ENCODE measurements around the gene CUL5.
"Not testable (repeated sequence)": the region's sequence is repeated elsewhere in the genome, so short reads cannot be mapped to it uniquely, and the experiment has no call there.

Gene CUL5

GRCh38 chr11:108027057-108027456, 18.4 kb downstream of the CUL5 start:
- Histone ChIP-seq H3K4me3 (ENCODE audit: low read length) (no peak overlapping the region), H3K9me3 (ENCODE audit: control insufficient read depth, low read length) (no peaks in the 10 kb centered on the region), H3K27me3 (replicated peaks; ENCODE audit: control insufficient read depth, insufficient read depth, low read length) (no peaks in the 10 kb centered on the region), H3K36me3 (ENCODE audit: control insufficient read depth, insufficient read depth, low read length, severe bottlenecking) (no peaks in the 10 kb centered on the region), H3K4me1 (ENCODE audit: control insufficient read depth, insufficient read depth, low read length) (no peaks in the 10 kb centered on the region), H3K9ac (ENCODE audit: low read length) (no peak overlapping the region)
- no peak for DNase-seq (ENCODE audit: low read depth)

GRCh38 chr11:108028822-108029441, 20.2 kb downstream of the CUL5 start:
- not testable (repeated sequence) for H3K4me3 ChIP-seq (ENCODE audit: low read length); H3K36me3 ChIP-seq (ENCODE audit: control insufficient read depth, insufficient read depth, low read length, severe bottlenecking); DNase-seq (ENCODE audit: low read depth); H3K9ac ChIP-seq (ENCODE audit: low read length); H3K4me1 ChIP-seq (ENCODE audit: control insufficient read depth, insufficient read depth, low read length); H3K27me3 ChIP-seq (replicated peaks; ENCODE audit: control insufficient read depth, insufficient read depth, low read length); H3K9me3 ChIP-seq (ENCODE audit: control insufficient read depth, low read length)

- not testable (repeated sequence) for H3K4me1 ChIP-seq (ENCODE audit: control insufficient read depth, insufficient read depth, low read length); DNase-seq (ENCODE audit: low read depth)
- H3K36me3 ChIP-seq (ENCODE audit: control insufficient read depth, insufficient read depth, low read length, severe bottlenecking), result peaks cover 22% of the 10 kb centered on the region
These were observed 22.9 kb downstream of the CUL5 start for GRCh38 chr11:108031604-108032003.

GRCh38 chr11:108032800-108033199, 24.1 kb downstream of the CUL5 start:
- H3K27me3 ChIP-seq (replicated peaks; ENCODE audit: control insufficient read depth, insufficient read depth, low read length), result no peaks in the 10 kb centered on the region
- no peak for DNase-seq (ENCODE audit: low read depth)
- H3K36me3 ChIP-seq (ENCODE audit: control insufficient read depth, insufficient read depth, low read length, severe bottlenecking), result peaks cover 22% of the 10 kb centered on the region
- H3K9me3 ChIP-seq (ENCODE audit: control insufficient read depth, low read length), result no peaks in the 10 kb centered on the region
- no peak overlapping the region for H3K9ac ChIP-seq (ENCODE audit: low read length)
- H3K4me1 ChIP-seq (ENCODE audit: control insufficient read depth, insufficient read depth, low read length), result peaks cover 13% of the 10 kb centered on the region
- H3K4me3 ChIP-seq (ENCODE audit: low read length), result no peak overlapping the region

More at GRCh38 chr11:108031604-108032003, 22.9 kb downstream of the CUL5 start:
- H3K4me3 ChIP-seq (ENCODE audit: low read length); H3K9me3 ChIP-seq (ENCODE audit: control insufficient read depth, low read length); H3K9ac ChIP-seq (ENCODE audit: low read length); H3K27me3 ChIP-seq (replicated peaks; ENCODE audit: control insufficient read depth, insufficient read depth, low read length): not testable (repeated sequence)

GRCh38 chr11:108034034-108034433, 25.3 kb downstream of the CUL5 start:
- H3K4me3 ChIP-seq (ENCODE audit: low read length), result no peak overlapping the region
- H3K9ac ChIP-seq (ENCODE audit: low read length), result no peak overlapping the region
- no peaks in the 10 kb centered on the region for H3K27me3 ChIP-seq (replicated peaks; ENCODE audit: control insufficient read depth, insufficient read depth, low read length)
- no peak for DNase-seq (ENCODE audit: low read depth)
- H3K36me3 ChIP-seq (ENCODE audit: control insufficient read depth, insufficient read depth, low read length, severe bottlenecking), result peaks cover 22% of the 10 kb centered on the region
- no peaks in the 10 kb centered on the region for H3K9me3 ChIP-seq (ENCODE audit: control insufficient read depth, low read length)
- peaks cover 24% of the 10 kb centered on the region for H3K4me1 ChIP-seq (ENCODE audit: control insufficient read depth, insufficient read depth, low read length)

GRCh38 chr11:108034952-108035351, 26.3 kb downstream of the CUL5 start:
- no peak for DNase-seq (ENCODE audit: low read depth)
- Histone ChIP-seq H3K9me3 (ENCODE audit: control insufficient read depth, low read length) (no peaks in the 10 kb centered on the region), H3K27me3 (replicated peaks; ENCODE audit: control insufficient read depth, insufficient read depth, low read length) (no peaks in the 10 kb centered on the region), H3K36me3 (ENCODE audit: control insufficient read depth, insufficient read depth, low read length, severe bottlenecking) (peaks cover 30% of the 10 kb centered on the region), H3K4me1 (ENCODE audit: control insufficient read depth, insufficient read depth, low read length) (peaks cover 24% of the 10 kb centered on the region), H3K4me3 (ENCODE audit: low read length) (no peak overlapping the region), H3K9ac (ENCODE audit: low read length) (no peak overlapping the region)

- Histone ChIP-seq H3K9me3 (ENCODE audit: control insufficient read depth, low read length) (no peaks in the 10 kb centered on the region), H3K27me3 (replicated peaks; ENCODE audit: control insufficient read depth, insufficient read depth, low read length) (no peaks in the 10 kb centered on the region), H3K9ac (ENCODE audit: low read length) (no peak overlapping the region), H3K4me1 (ENCODE audit: control insufficient read depth, insufficient read depth, low read length) (peaks cover 24% of the 10 kb centered on the region), H3K4me3 (ENCODE audit: low read length) (no peak overlapping the region), H3K36me3 (ENCODE audit: control insufficient read depth, insufficient read depth, low read length, severe bottlenecking) (peaks cover 33% of the 10 kb centered on the region)
- DNase-seq (ENCODE audit: low read depth), result no peak
These were observed 27.0 kb downstream of the CUL5 start for GRCh38 chr11:108035690-108036089.

GRCh38 chr11:108037211-108037610, 28.5 kb downstream of the CUL5 start:
- Histone ChIP-seq H3K9me3 (ENCODE audit: control insufficient read depth, low read length) (no peaks in the 10 kb centered on the region), H3K4me1 (ENCODE audit: control insufficient read depth, insufficient read depth, low read length) (peaks cover 24% of the 10 kb centered on the region), H3K4me3 (ENCODE audit: low read length) (no peak overlapping the region), H3K9ac (ENCODE audit: low read length) (no peak overlapping the region), H3K36me3 (ENCODE audit: control insufficient read depth, insufficient read depth, low read length, severe bottlenecking) (peaks cover 35% of the 10 kb centered on the region), H3K27me3 (replicated peaks; ENCODE audit: control insufficient read depth, insufficient read depth, low read length) (no peaks in the 10 kb centered on the region)
- DNase-seq (ENCODE audit: low read depth), result no peak

GRCh38 chr11:108037636-108038035, 28.9 kb downstream of the CUL5 start:
- H3K4me1 ChIP-seq (ENCODE audit: control insufficient read depth, insufficient read depth, low read length), result peaks cover 24% of the 10 kb centered on the region
- H3K9me3 ChIP-seq (ENCODE audit: control insufficient read depth, low read length), result no peaks in the 10 kb centered on the region
- H3K4me3 ChIP-seq (ENCODE audit: low read length), result no peak overlapping the region
- peak; percentile 58 for DNase-seq (ENCODE audit: low read depth)
- no peaks in the 10 kb centered on the region for H3K27me3 ChIP-seq (replicated peaks; ENCODE audit: control insufficient read depth, insufficient read depth, low read length)
- peaks cover 35% of the 10 kb centered on the region for H3K36me3 ChIP-seq (ENCODE audit: control insufficient read depth, insufficient read depth, low read length, severe bottlenecking)
- no peak overlapping the region for H3K9ac ChIP-seq (ENCODE audit: low read length)

GRCh38 chr11:108048269-108048668, 39.6 kb downstream of the CUL5 start:
- no peak for DNase-seq (ENCODE audit: low read depth)
- H3K9me3 ChIP-seq (ENCODE audit: control insufficient read depth, low read length), result no peaks in the 10 kb centered on the region
- H3K36me3 ChIP-seq (ENCODE audit: control insufficient read depth, insufficient read depth, low read length, severe bottlenecking), result peaks cover 44% of the 10 kb centered on the region
- no peaks in the 10 kb centered on the region for H3K27me3 ChIP-seq (replicated peaks; ENCODE audit: control insufficient read depth, insufficient read depth, low read length)
- H3K4me3 ChIP-seq (ENCODE audit: low read length), result no peak overlapping the region
- H3K9ac ChIP-seq (ENCODE audit: low read length), result no peak overlapping the region
- no peaks in the 10 kb centered on the region for H3K4me1 ChIP-seq (ENCODE audit: control insufficient read depth, insufficient read depth, low read length)

GRCh38 chr11:108062336-108062735, 53.6 kb downstream of the CUL5 start:
- no peak for DNase-seq (ENCODE audit: low read depth)
- peaks cover 44% of the 10 kb centered on the region for H3K36me3 ChIP-seq (ENCODE audit: control insufficient read depth, insufficient read depth, low read length, severe bottlenecking)

GRCh38 chr11:108063410-108063809, 54.7 kb downstream of the CUL5 start:
- DNase-seq (ENCODE audit: low read depth), result no peak
- Histone ChIP-seq H3K4me1 (ENCODE audit: control insufficient read depth, insufficient read depth, low read length) (no peaks in the 10 kb centered on the region), H3K36me3 (ENCODE audit: control insufficient read depth, insufficient read depth, low read length, severe bottlenecking) (peaks cover 41% of the 10 kb centered on the region), H3K4me3 (ENCODE audit: low read length) (no peak overlapping the region), H3K9ac (ENCODE audit: low read length) (no peak overlapping the region), H3K27me3 (replicated peaks; ENCODE audit: control insufficient read depth, insufficient read depth, low read length) (no peaks in the 10 kb centered on the region), H3K9me3 (ENCODE audit: control insufficient read depth, low read length) (no peaks in the 10 kb centered on the region)

More at GRCh38 chr11:108062336-108062735, 53.6 kb downstream of the CUL5 start:
- H3K27me3 ChIP-seq (replicated peaks; ENCODE audit: control insufficient read depth, insufficient read depth, low read length), result no peaks in the 10 kb centered on the region
- no peaks in the 10 kb centered on the region for H3K9me3 ChIP-seq (ENCODE audit: control insufficient read depth, low read length)
- no peak overlapping the region for H3K4me3 ChIP-seq (ENCODE audit: low read length)
- H3K4me1 ChIP-seq (ENCODE audit: control insufficient read depth, insufficient read depth, low read length), result no peaks in the 10 kb centered on the region
- no peak overlapping the region for H3K9ac ChIP-seq (ENCODE audit: low read length)

Data from adipocyte (in vitro differentiated cells).